ENCODE data around the gene CSDE1. TPM values are rescaled to one million over a fixed set of nuclear protein-coding genes. Genes with fewer than 3 reads are reported as not detected.

The CSDE1 gene
- total RNA-seq, 3 donors from 2014 or later, result 489 to 1,906 (median 706) TPM

DNA sequence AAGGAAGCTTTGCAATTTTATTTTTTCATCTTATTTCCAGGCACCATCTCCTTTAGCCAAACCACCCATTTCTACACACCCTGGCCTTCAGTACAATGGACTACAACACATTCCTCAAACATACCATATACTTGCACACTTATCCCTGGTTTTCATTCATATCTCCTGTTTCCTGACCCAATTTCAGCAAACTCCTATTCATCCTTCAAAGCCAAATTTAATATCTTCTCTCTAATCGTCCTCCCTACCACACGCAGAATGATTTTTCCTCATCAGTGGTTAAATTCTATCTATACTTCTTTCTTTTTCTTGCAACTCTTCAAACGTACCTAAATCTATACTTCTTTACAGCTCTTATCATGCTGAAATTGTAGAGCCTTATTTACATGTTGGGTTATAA lies 90.8 kb downstream of the CSDE1 start:
- Histone ChIP-seq H3K36me3 (no peaks in the 10 kb centered on the region), H3K4me1 (no peaks in the 10 kb centered on the region), H3K9me3 (no peaks in the 10 kb centered on the region), H3K27me3 (no peaks in the 10 kb centered on the region), H3K27ac (no peak overlapping the region), H3K4me3 (no peak overlapping the region)
- TF ChIP-seq POLR2A (IDR thresholded peaks at IDR 0.05) (no peak), POLR2AphosphoS5 (IDR thresholded peaks at IDR 0.05) (no peak)
- TF ChIP-seq, protein P1, sequence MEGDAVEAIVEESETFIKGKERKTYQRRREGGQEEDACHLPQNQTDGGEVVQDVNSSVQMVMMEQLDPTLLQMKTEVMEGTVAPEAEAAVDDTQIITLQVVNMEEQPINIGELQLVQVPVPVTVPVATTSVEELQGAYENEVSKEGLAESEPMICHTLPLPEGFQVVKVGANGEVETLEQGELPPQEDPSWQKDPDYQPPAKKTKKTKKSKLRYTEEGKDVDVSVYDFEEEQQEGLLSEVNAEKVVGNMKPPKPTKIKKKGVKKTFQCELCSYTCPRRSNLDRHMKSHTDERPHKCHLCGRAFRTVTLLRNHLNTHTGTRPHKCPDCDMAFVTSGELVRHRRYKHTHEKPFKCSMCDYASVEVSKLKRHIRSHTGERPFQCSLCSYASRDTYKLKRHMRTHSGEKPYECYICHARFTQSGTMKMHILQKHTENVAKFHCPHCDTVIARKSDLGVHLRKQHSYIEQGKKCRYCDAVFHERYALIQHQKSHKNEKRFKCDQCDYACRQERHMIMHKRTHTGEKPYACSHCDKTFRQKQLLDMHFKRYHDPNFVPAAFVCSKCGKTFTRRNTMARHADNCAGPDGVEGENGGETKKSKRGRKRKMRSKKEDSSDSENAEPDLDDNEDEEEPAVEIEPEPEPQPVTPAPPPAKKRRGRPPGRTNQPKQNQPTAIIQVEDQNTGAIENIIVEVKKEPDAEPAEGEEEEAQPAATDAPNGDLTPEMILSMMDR (IDR thresholded peaks at IDR 0.05), result no peak
- intact Hi-C loops (cut with DNase I; ENCODE audit: low total_unique reads), result loop anchor here (10.0 kb wide), 1 partner anchor 802 kb away; no protein-coding TSS in a partner anchor
- no peak for DNase-seq (ENCODE audit: low spot score in 2 of 2)

Other genes with a start within 250 kb of the CSDE1 start
- gene TRIM33, start 246.8 kb downstream of the CSDE1 start, total RNA-seq, result 10 to 100 TPM; 40.8 to 80.9 (median 56.4) TPM
- gene BCAS2, start 176.4 kb downstream of the CSDE1 start, total RNA-seq, result 10 to 100 TPM; 46.5 to 48.0 (median 46.9) TPM
- gene DENND2C, start 87.9 kb downstream of the CSDE1 start, total RNA-seq, result 1 to 10 TPM; 2.6 to 5.9 (median 3.3) TPM
- 1 to 10 TPM in 2 of 3 donors, not detected in 1; 2.3 to 2.9 TPM for gene AMPD1, start 62.4 kb downstream of the CSDE1 start, total RNA-seq
- 10 to 100 TPM; 23.4 to 27.4 (median 25.6) TPM for gene NRAS, start 41.2 kb downstream of the CSDE1 start, total RNA-seq
- 10 to 100 TPM; 31.6 to 41.0 (median 32.3) TPM for gene SIKE1, start 22.7 kb upstream of the CSDE1 start, total RNA-seq
- gene SYCP1, start 96.9 kb upstream of the CSDE1 start, total RNA-seq, result under 1 TPM in 1 of 3 donors, not detected in 2; 0.16 TPM